ENCODE results near the gene FADS3.

The FADS3 gene

GRCh38 chr11:61875698-61876097 lies 15.6 kb downstream of the FADS3 start:
- DNase-seq = no peak

DNA sequence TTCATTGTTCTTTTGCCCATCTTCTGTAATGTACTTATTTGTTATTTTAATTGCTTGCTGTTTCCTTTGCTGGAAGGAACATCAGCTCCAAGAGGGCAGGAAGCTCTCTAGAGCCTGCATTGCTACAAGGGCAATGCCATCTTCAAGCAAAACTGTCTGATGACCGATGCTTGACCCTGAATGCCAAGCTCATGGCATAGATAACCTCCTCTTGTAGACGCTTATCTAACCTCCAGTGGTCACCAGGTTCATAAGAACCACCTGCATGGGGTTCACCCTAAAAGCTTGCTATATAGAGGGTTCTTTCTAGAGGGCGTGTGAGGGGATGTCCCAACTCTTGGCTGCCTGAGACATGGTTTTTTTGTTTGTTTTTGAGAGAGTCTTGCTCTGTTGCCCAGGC lies 16.5 kb downstream of the FADS3 start:
- no peak for DNase-seq

DNA sequence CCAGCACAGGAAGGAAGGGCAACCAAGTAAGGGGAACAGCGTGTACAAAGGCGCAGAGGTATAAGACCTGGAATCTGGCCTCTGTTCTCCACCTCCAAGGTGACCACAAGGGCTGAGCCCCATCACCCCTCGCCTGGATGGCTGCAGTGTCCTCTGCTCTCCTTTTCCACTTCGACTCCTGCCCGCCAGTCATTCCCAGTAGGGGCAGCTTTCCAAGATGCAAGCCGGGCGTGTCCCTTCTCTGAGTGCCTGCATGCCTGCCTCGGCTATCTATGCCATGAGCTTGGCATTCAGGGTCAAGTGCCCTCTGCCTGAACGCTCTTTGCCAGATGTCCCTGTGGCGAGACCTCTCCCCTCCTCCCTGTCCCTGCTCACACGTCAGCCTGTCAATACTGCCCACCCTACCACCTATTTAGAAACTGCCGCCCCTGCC lies 17.0 kb downstream of the FADS3 start:
- no peak for DNase-seq

DNA sequence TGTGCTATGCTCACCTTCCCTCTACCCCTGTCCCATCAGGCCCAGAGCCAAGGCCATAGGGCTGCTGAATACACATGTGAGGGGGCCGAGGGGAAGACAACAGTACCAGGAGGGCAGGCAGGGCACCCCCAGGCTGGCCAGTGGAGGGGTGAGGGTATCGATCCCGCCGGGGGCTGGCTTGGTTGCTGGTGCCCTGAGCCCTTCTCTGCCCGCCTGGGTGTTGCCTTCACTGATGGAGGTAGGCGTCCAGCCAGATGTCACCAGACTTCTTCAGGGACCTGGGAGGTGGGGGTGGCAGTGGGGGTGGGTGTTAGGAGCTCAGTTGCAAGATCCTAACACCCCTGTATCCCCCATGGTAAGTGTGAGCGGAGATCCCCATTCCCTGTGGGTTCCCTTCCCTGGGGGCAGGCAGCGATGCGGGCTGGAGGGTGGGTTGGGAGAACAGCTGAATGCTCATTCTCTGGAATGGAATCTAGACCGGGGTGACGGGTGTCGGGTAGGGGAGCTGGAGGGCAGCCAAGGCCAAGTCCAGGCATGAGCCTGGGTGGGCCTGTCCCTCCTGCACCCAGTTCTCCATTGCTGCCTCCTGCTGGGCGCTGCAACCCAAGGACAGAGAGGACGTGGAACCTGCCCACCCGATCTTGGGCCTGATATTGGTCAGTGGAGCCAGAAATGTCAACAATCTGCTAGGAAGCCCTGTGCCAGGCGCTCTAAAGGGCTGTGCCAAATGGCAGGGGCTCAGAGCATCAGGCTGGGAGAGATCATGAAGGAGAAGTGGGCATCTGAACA lies 17.6 kb downstream of the FADS3 start:
- no peak for DNase-seq

GRCh38 chr11:61872935-61873565 lies 18.3 kb downstream of the FADS3 start:
- DNase-seq = no peak

- DNase-seq = no peak
These were observed 20.2 kb downstream of the FADS3 start for GRCh38 chr11:61871158-61871597.

- DNase-seq = no peak
These were observed 20.8 kb downstream of the FADS3 start for GRCh38 chr11:61870541-61871031.

DNA sequence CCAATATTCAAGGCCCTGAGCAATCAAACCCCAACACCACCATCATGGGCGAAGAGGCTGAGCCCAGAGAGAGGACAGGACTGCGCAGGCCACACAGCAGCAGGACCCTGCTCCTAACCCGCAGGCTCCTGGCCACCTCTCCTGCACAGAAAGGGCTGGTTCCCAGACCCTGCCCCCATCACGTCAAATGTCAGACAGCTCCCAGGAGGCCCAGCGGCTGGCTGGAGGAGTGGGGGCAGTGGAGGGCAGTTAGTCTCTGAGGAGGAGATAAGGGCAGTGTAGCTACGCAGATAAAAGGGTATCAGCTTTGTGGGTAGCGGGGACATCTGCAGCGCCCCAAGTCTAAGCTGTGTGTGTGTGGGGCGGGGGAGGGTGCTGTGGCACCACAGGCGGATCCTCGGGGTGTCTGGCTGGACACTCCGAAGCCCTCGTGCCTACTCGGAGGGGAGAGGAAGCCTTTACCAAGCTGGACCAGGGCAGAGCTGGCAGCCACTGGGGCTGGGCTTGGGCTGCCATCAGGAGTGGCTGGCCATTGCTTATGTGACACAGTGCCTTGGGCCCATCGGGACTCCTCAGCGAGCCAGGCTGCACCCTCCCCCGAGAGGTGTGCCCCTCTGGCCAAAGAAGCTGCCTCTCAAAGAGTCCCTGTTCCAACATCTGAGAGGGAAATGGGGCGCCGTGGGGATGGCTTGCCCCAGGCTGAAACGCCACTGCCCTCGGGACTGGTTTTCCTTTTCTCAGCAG lies 21.5 kb downstream of the FADS3 start:
- no peak for DNase-seq

GRCh38 chr11:61869429-61869707 lies 22.0 kb downstream of the FADS3 start:
- no peak for DNase-seq

GRCh38 chr11:61868571-61869428 lies 22.5 kb downstream of the FADS3 start:
- no peak for DNase-seq

- no peak for DNase-seq
These were observed 24.4 kb downstream of the FADS3 start for GRCh38 chr11:61866958-61867343.

DNA sequence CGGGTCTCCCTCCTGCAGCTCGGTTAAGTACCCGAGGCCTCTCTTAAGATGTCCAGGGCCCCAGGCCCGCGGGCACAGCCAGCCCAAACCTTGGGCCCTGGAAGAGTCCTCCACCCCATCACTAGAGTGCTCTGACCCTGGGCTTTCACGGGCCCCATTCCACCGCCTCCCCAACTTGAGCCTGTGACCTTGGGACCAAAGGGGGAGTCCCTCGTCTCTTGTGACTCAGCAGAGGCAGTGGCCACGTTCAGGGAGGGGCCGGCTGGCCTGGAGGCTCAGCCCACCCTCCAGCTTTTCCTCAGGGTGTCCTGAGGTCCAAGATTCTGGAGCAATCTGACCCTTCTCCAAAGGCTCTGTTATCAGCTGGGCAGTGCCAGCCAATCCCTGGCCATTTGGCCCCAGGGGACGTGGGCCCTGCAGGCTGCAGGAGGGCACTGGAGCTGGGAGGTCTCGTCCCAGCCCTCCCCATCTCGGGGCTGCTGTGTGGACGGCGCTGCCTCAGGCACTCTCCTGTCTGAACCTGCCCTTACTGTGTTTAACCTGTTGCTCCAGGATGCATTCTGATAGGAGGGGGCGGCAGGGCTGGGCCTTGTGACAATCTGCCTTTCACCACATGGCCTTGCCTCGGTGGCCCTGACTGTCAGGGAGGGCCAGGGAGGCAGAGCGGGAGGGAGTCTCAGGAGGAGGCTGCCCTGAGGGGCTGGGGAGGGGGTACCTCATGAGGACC lies 25.0 kb downstream of the FADS3 start:
- no peak for DNase-seq

- no peak for DNase-seq
These were observed 26.2 kb downstream of the FADS3 start for GRCh38 chr11:61864814-61865775.

GRCh38 chr11:61863548-61864081 lies 27.7 kb downstream of the FADS3 start:
- DNase-seq = no peak

GRCh38 chr11:61862714-61863547 lies 28.4 kb downstream of the FADS3 start:
- DNase-seq = no peak

DNA sequence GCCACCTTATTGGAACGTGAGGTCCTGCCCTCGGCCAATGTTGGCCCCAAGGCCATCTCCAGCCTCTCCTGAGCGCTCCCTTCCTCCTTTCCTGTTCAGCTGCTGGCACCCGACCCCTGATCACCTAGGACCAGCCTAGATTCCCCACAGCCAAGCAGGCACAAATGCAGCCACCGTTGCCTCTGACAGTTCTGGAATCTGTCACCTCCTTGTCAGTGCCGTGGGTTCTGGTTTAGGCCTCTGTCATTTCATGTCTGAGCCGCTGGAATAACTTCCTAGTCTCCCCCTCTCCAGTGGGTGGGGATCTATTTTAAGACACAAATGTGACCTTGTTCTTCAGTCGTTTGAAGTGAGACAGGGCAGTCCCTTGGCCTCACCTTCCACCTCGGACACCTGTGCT lies 29.7 kb downstream of the FADS3 start:
- no peak for DNase-seq

GRCh38 chr11:61860054-61860903 lies 31.1 kb downstream of the FADS3 start:
- no peak for DNase-seq

- DNase-seq = no peak
These were observed 35.2 kb downstream of the FADS3 start for GRCh38 chr11:61855939-61856680.

Measured in NK-92 treated with Interleukin-12 subunit alpha and Interleukin-12 subunit beta, amount 100 ng/mL, for 24 hours (cell line).